ENCODE measurements around the gene REEP6. TPM values are rescaled to one million over a fixed set of nuclear protein-coding genes. Genes with fewer than 3 reads are reported as not detected.

The REEP6 gene
- total and polyA plus RNA-seq, 2 of the 8 experiments (the other 6 are each of a cell fraction or from before 2014, with no cell fraction given): 12.6 to 20.7 TPM

DNA sequence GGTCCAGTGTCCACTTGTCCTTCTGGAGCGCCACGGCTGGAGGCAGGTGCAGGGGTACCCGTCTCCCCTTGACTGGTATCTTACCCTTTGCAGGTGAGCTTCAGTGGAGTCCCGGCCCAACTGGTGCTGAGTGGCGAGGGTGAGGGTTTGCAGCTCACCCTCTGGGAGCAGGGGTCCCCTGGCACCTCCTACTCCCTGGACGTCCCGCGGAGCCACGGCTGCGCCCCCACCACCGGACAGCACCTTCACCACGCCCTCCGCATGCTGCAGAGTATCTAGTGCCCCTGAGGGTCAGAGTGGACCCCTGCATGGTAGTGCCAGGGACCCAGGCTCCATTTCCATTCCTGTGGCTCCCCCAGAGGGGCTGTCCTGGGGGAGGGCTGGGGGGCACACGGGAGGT is 44.0 kb downstream of the REEP6 start:
- TF ChIP-seq GTF2F1 (IDR thresholded peaks at IDR 0.05; ENCODE audit: borderline replicate concordance, low read depth, low read length) (no peak), RFX5 (IDR thresholded peaks at IDR 0.05; ENCODE audit: borderline replicate concordance, low read depth, low read length) (no peak), RNF2 (IDR thresholded peaks at IDR 0.05; ENCODE audit: borderline replicate concordance, low read depth, low read length, missing control alignments, poor library complexity, severe bottlenecking) (no peak)
- ChIA-PET CTCF (ENCODE audit: partially characterized antibody) (interaction anchor here (0.6 to 0.8 kb wide), 2 partner anchors 12 to 486 kb away, joined by 4 to 5 read pairs; no protein-coding TSS in a partner anchor), POLR2A (ENCODE audit: partially characterized antibody) (no interaction called here)
- Histone ChIP-seq H3K18ac (ENCODE audit: extremely low read depth, low read length) (no peak overlapping the region), H3K4me2 (ENCODE audit: insufficient read depth in 1 of 2, low read depth in 2 of 2, low read length in 2 of 2) (no peak overlapping the region), H2BK20ac (ENCODE audit: low read length) (no peak overlapping the region), H3K9ac (replicated peaks in 1 of 4; ENCODE audit: extremely low read depth in 1 of 4, low read depth in 3 of 4, low read length in 3 of 4) (no peak overlapping the region), H3K23me2 (ENCODE audit: low read depth, low read length) (no peaks in the 10 kb centered on the region), H3K27me3 (replicated peaks in 1 of 4; ENCODE audit: control insufficient read depth in 3 of 4, extremely low read depth in 1 of 4, insufficient read depth in 3 of 4, low read length in 3 of 4) (no peaks in the 10 kb centered on the region; a peak in 1 of 7 replicates), H3K79me1 (ENCODE audit: low read depth, low read length) (no peaks in the 10 kb centered on the region), H3K23ac (ENCODE audit: insufficient read length) (no peak overlapping the region), H2AK5ac (ENCODE audit: low read depth, low read length) (no peak overlapping the region), H3K56ac (replicated peaks; ENCODE audit: insufficient read length, low read depth, low read length) (no peak overlapping the region), H3K36me3 (ENCODE audit: control insufficient read depth in 2 of 4, insufficient read depth in 4 of 4, low read length in 3 of 4) (no peaks in the 10 kb centered on the region), H3K4me3 (ENCODE audit: extremely low read depth in 1 of 4, insufficient read depth in 2 of 4, low read depth in 3 of 4, low read length in 4 of 4) (no peak overlapping the region), H2BK15ac (ENCODE audit: low read length) (no peak overlapping the region), H2BK120ac (replicated peaks; ENCODE audit: low read depth, low read length) (no peak overlapping the region), H4K5ac (ENCODE audit: insufficient read length, low read depth, low read length) (no peak overlapping the region), H4K8ac (ENCODE audit: extremely low read depth, insufficient read depth, low read length) (no peak overlapping the region; the same call in 1 of the 2 replicates), H3K27ac (ENCODE audit: low read depth, low read length) (no peak overlapping the region), H3K9me3 (ENCODE audit: insufficient read depth in 2 of 2, low read depth in 1 of 2, low read length in 1 of 2) (no peaks in the 10 kb centered on the region), H3K79me2 (ENCODE audit: control insufficient read depth in 1 of 2, insufficient read depth in 2 of 2, low read length in 2 of 2) (no peaks in the 10 kb centered on the region), H3K14ac (ENCODE audit: insufficient read length) (no peak overlapping the region), H3K4me1 (replicated peaks in 1 of 4; ENCODE audit: control insufficient read depth in 3 of 4, insufficient read depth in 4 of 4, low read length in 3 of 4) (no peaks in the 10 kb centered on the region), H2BK5ac (ENCODE audit: low read depth, low read length) (no peak overlapping the region), H2BK12ac (ENCODE audit: low read depth, low read length) (no peak overlapping the region), H3K4ac (replicated peaks; ENCODE audit: insufficient read length, low read depth, low read length) (no peak overlapping the region), H2AFZ (ENCODE audit: low read length) (no peak overlapping the region), H4K20me1 (replicated peaks in 1 of 2; ENCODE audit: control insufficient read depth in 1 of 2, insufficient read depth in 2 of 2, low read length in 2 of 2) (peaks cover 0 to 3% of the 10 kb centered on the region in 2 experiments), H4K91ac (replicated peaks; ENCODE audit: insufficient read length, low read length) (no peak overlapping the region)
- DNase-seq (ENCODE audit: low read depth in 1 of 2, low spot score in 2 of 2) (no peak), FAIRE-seq (no peak)
- WGBS, 2 experiments (ENCODE audit: extremely low coverage in 1 of 2, insufficient coverage in 1 of 2, insufficient read length in 1 of 2, insufficient replicate concordance in 2 of 2, low coverage in 1 of 2, low lambda C conversion rate in 2 of 2, missing lambda C conversion rate in 1 of 2): 88% methylated on average over 8 of the region's 14 CpGs; no CpG with 5 or more reads in 1 of the 2 experiments

Measured in H1 (cell line).